Calu3 (cell line): ENCODE data around the gene NR4A1. TPM values are rescaled to one million over a fixed set of nuclear protein-coding genes. Genes with fewer than 3 reads are reported as not detected.

Experiments
- BruUV-seq: library from RNA; stranded (reverse); fragments of 400-500 nt; replicated peaks from 2 replicates; lab custom pipeline; 2021; lab: Mats Ljungman, UMichigan
- CTCF ChIA-PET: fragments of 300-600 bp; sonication (Branson Sonifier 250); formaldehyde crosslinking; loops from one replicate; lab custom pipeline; 2022; ENCODE audit warnings: antibody characterized with exemption; lab: Charles Lee
- DNase-seq: peaks from one replicate; pipeline ENCODE4 v3.0.0; 2022
- H3K27ac Mint-ChIP-seq: one replicate; pipeline ENCODE4 v1.8.0; 2022; ENCODE audit warnings: mixed read lengths; ENCODE audit not compliant: unreplicated experiment
- H3K27me3 Mint-ChIP-seq: one replicate; pipeline ENCODE4 v1.8.0; 2022; ENCODE audit warnings: mixed read lengths; ENCODE audit not compliant: unreplicated experiment
- H3K36me3 Mint-ChIP-seq: one replicate; pipeline ENCODE4 v1.8.0; 2022; ENCODE audit warnings: mild to moderate bottlenecking, moderate library complexity, mixed read lengths; ENCODE audit not compliant: insufficient read depth, unreplicated experiment
- H3K4me1 Mint-ChIP-seq: one replicate; pipeline ENCODE4 v1.8.0; 2022; ENCODE audit warnings: mild to moderate bottlenecking, low read depth, mixed read lengths; ENCODE audit not compliant: unreplicated experiment
- H3K4me3 Mint-ChIP-seq: one replicate; pipeline ENCODE4 v1.8.0; 2022; ENCODE audit warnings: mild to moderate bottlenecking, low read depth, moderate library complexity, mixed read lengths; ENCODE audit not compliant: unreplicated experiment
- H3K9me3 Mint-ChIP-seq: one replicate; pipeline ENCODE4 v1.8.0; 2022; ENCODE audit warnings: low read depth, mixed read lengths; ENCODE audit not compliant: unreplicated experiment
- intact Hi-C: fragments of 100-400 bp; cut with micrococcal nuclease; formaldehyde crosslinking; loops from one replicate; pipeline ENCODE4 v1.10.0; 2022; ENCODE audit not compliant: unreplicated experiment
- total RNA-seq: library from RNA; stranded (reverse); gene quantifications from 2 replicates; pipeline ENCODE4 v1.2.3, GENCODE V29; 2022
- TF ChIP-seq, protein P1 (sequence below): fragments of 200-600 bp; IDR thresholded peaks from one replicate; pipeline ENCODE4 v1.8.0; 2022; ENCODE audit warnings: antibody characterized with exemption; ENCODE audit not compliant: unreplicated experiment

The NR4A1 gene
- total RNA-seq, 1 experiment from 2014 or later: 18.9 TPM

DNA sequence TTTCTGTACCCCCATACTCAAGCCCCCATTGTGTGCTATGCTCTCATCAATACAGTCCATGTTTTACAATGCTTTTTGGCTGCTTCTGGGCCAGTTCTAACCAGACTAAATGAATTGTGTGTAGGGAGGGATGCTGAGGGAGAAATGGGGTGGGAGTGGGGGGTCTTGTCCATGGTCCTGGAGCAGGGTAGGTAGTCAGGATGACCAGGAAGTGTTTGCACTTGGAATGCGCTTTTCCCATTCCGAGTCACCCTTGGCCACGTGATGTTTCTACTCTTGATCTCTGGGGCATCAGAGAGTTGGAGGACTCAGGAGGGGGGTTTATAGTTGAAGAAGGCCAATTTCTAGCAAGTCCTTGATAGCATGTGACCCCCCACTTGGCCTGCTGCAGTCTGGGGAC is 27.0 kb downstream of the NR4A1 start:
- TF ChIP-seq, protein P1, sequence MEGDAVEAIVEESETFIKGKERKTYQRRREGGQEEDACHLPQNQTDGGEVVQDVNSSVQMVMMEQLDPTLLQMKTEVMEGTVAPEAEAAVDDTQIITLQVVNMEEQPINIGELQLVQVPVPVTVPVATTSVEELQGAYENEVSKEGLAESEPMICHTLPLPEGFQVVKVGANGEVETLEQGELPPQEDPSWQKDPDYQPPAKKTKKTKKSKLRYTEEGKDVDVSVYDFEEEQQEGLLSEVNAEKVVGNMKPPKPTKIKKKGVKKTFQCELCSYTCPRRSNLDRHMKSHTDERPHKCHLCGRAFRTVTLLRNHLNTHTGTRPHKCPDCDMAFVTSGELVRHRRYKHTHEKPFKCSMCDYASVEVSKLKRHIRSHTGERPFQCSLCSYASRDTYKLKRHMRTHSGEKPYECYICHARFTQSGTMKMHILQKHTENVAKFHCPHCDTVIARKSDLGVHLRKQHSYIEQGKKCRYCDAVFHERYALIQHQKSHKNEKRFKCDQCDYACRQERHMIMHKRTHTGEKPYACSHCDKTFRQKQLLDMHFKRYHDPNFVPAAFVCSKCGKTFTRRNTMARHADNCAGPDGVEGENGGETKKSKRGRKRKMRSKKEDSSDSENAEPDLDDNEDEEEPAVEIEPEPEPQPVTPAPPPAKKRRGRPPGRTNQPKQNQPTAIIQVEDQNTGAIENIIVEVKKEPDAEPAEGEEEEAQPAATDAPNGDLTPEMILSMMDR: no peak
- Mint-ChIP-seq H3K4me1 (peaks cover 8% of the 10 kb centered on the region), H3K9me3 (no peaks in the 10 kb centered on the region), H3K27ac (no peak overlapping the region), H3K27me3 (no peaks in the 10 kb centered on the region), H3K4me3 (no peak overlapping the region), H3K36me3 (peaks cover 19% of the 10 kb centered on the region)
- BruUV-seq: no TSS peak
- intact Hi-C loops: no loop called here
- CTCF ChIA-PET: interaction anchor here (1.0 kb wide), 1 partner anchor 46 kb away, joined by 4 read pairs; no protein-coding TSS in a partner anchor
- DNase-seq: no peak

DNA sequence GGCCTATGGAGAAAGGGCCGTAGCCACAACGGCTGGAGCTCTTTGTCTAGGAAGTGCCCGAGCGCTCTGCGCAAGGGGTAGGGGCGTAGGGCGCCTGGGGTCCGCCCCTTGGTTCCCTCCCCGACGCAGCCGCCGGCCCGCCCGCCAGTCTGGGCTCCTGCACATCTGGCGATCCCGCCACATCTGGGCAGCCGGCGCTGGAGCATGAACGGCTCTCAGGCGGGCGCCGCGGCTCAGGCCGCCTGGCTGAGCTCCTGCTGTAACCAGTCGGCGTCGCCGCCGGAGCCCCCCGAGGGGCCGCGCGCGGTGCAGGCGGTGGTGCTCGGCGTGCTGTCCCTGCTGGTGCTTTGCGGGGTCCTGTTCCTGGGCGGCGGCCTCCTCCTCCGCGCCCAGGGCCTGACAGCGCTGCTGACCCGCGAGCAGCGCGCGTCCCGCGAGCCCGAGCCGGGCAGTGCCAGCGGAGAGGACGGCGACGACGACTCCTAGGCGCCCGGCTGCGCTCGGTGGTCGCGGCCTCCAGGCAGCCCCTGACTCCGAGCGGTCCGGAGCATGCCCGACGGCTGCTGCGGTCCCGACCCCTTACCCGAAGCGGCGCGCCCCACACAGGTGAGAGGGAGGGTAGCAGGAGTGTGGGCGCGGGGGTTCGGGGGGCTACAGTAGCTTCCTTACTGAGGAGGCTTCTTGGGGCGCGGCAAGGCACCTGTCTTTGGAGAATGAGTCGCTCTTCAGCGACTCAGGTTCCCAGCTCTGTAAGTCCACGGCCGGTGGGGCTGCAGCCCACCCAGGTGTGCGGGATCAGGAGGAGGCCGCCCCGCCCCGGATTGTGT is 28.5 kb downstream of the NR4A1 start, which contains the start of gene SMIM41:
TSS of gene SMIM41 (plus strand) at position 129 of the 827 bp plus-strand sequence. CDS start at position 205, 76 bp downstream.
- H3K27ac Mint-ChIP-seq: no peak within 1 kb of the TSS
- intact Hi-C loops: no loop called here
- peaks cover 6% of the 10 kb centered on the region for H3K4me1 Mint-ChIP-seq
- H3K27me3 Mint-ChIP-seq: no peaks in the 10 kb centered on the region
- H3K9me3 Mint-ChIP-seq: no peaks in the 10 kb centered on the region
- no peak for DNase-seq
- TF ChIP-seq, protein P1: no peak
- CTCF ChIA-PET: interaction anchor here (0.6 kb wide), 1 partner anchor 55 kb away, joined by 3 read pairs; no protein-coding TSS in a partner anchor
- no peak within 1 kb of the TSS for H3K4me3 Mint-ChIP-seq
- H3K36me3 Mint-ChIP-seq: peaks cover 13% of the 10 kb centered on the region
- BruUV-seq: no TSS peak

DNA sequence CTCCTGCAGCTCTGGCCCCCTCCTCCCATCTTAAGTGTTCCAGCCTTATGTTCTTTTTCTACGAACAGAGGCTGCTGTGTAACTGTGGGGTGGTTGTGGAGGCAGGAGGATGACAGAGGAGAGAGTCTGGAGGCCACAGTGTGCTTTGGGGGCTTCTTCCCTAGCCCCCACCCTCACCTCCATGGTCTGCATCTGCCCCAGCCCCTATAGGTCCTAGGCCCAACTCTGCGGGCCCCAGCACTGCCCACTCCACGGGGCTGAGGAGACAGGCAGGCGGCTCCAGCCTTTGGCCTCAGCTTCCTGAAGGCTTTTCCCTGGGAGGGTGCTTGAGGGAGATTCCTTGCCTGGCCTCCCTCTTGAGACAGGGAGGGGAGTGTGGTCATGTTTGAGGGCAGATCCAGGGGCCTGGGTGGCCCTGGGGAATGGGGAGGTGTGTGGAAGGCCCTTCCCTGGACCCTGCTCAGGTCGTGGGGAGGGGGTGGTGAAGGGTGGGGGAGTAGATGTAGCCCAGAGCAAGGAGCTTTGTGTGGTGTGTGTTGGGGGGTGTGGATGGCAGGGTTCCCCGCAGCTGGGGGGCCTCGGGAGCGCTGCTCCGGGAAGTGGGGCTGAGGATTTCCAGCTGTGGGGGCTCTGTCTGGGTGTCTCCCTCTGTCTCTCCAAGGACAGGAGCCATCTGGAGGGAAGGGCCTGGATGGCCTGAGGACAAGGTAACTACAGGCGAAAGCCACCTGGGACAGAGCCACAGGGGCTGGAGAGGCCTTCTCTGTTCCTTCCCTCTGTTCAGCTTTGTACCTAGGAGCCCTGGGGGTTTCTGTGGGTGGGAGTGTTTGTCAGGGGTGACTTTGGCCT is 29.4 kb downstream of the NR4A1 start:
- no peak overlapping the region for H3K4me3 Mint-ChIP-seq
- DNase-seq: no peak
- H3K4me1 Mint-ChIP-seq: peaks cover 6% of the 10 kb centered on the region
- H3K36me3 Mint-ChIP-seq: peaks cover 13% of the 10 kb centered on the region
- no peak overlapping the region for H3K27ac Mint-ChIP-seq
- BruUV-seq: no TSS peak
- H3K27me3 Mint-ChIP-seq: no peaks in the 10 kb centered on the region
- TF ChIP-seq, protein P1: no peak
- no peaks in the 10 kb centered on the region for H3K9me3 Mint-ChIP-seq
- intact Hi-C loops: no loop called here
- CTCF ChIA-PET: interaction anchor here (1.2 kb wide), 1 partner anchor 57 kb away, joined by 4 read pairs; no protein-coding TSS in a partner anchor

DNA sequence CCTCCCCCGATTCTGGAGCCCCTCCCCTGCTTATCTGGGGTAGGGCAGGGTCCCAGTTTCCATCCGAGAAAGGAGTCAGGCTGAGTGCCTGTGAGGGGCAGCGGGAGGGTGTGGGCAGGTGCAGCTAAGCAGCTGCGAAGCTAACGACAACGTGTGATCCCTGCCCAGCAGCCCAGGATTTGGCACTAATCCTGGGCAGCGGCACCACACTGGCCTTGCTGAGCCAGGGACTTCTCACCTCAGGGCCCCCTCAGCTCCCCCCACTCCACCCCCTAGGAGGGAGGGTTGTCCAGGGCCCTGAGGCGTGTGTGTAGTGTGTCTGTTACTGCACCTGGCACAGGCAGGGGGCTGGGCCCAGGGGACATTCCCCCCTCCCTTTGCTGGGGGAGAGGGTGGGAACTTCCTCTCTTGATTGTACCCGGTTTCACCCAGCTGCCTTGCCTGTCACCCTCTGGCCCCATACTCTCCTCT is 30.1 kb downstream of the NR4A1 start:
- Mint-ChIP-seq H3K36me3 (peaks cover 13% of the 10 kb centered on the region), H3K9me3 (no peaks in the 10 kb centered on the region), H3K27ac (no peak overlapping the region), H3K4me3 (no peak overlapping the region), H3K27me3 (peaks cover 6% of the 10 kb centered on the region), H3K4me1 (peaks cover 6% of the 10 kb centered on the region)
- CTCF ChIA-PET: interaction anchor here (1.2 kb wide), 1 partner anchor 58 kb away, joined by 4 read pairs; no protein-coding TSS in a partner anchor
- DNase-seq: no peak
- intact Hi-C loops: no loop called here
- no TSS peak for BruUV-seq
- TF ChIP-seq, protein P1: no peak
